ENCODE measurements around the gene MRPL1.
A peak's percentile ranks its signal among the peaks of the same experiment; 100 is the strongest.

Gene MRPL1

GRCh38 chr4:77992581-77992980 lies 130.0 kb downstream of the MRPL1 start:
- H3K27ac ChIP-seq = no peak overlapping the region
- TF ChIP-seq CTCF (conservative IDR thresholded peaks at IDR 0.05) = no peak

- TF ChIP-seq CTCF (conservative IDR thresholded peaks at IDR 0.05) = peak; percentile 89
- peak overlapping the region; percentile 7; the same call in 1 of the 2 replicates for H3K27ac ChIP-seq
These were observed 131.6 kb downstream of the MRPL1 start for GRCh38 chr4:77994194-77994721.

GRCh38 chr4:77996076-77996475 lies 133.4 kb downstream of the MRPL1 start:
- no peak for TF ChIP-seq CTCF (conservative IDR thresholded peaks at IDR 0.05)
- H3K27ac ChIP-seq = no peak overlapping the region

- TF ChIP-seq CTCF (conservative IDR thresholded peaks at IDR 0.05) = no peak
- H3K27ac ChIP-seq = no peak overlapping the region
These were observed 138.9 kb downstream of the MRPL1 start for GRCh38 chr4:78001531-78001930.

DNA sequence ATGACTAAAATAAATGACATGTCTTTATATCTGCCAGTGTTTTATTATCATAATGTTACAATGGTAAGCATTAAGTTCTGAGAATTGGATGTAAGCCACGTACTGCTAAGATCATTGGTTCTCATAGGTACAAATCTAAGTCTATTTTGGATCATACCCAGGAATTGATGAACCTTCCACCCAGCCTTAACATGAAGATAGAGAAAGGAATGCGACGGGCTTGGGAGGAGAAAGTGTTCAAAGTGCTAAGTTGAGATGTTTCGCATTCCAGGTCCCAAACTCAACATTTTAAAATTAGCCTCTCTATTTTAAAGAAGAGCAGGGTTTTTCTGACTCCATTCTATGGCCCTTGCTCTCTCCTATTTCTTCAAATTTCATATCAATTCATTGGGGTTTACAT lies 139.6 kb downstream of the MRPL1 start:
- no peak for TF ChIP-seq CTCF (conservative IDR thresholded peaks at IDR 0.05)
- H3K27ac ChIP-seq = no peak overlapping the region
